Neutrophil (primary cell): ENCODE measurements around the gene TMEM52B.
"Not testable (repeated sequence)": the region's sequence is repeated elsewhere in the genome, so short reads cannot be mapped to it uniquely, and the experiment has no call there.

Source experiments
- H3K27ac ChIP-seq: fragments of 200-600 bp; sonication (generic); 2 replicates; pipeline ENCODE4 v1.5.1; 2016; ENCODE audit warnings: mild to moderate bottlenecking, moderate library complexity
- H3K27me3 ChIP-seq: fragments of 200-600 bp; sonication (generic); 2 replicates; pipeline ENCODE4 v1.6.0; 2016; ENCODE audit warnings: mild to moderate bottlenecking
- H3K36me3 ChIP-seq: fragments of 200-600 bp; sonication (generic); 2 replicates; pipeline ENCODE4 v1.5.1; 2017
- H3K4me1 ChIP-seq, 2 experiments: fragments of 200-600 bp in 1 of 2; sonication (generic) in 1 of 2; 1 replicate in 1 of 2; 2 replicates in 1 of 2; pipeline versions ENCODE4 v1.5.1 to v1.6.1; 2013 to 2016; ENCODE audit warnings: low read depth in 1 of 2, low read length in 1 of 2, mild to moderate bottlenecking in 1 of 2, moderate library complexity in 1 of 2; ENCODE audit not compliant: control insufficient read depth in 1 of 2, insufficient read depth in 1 of 2
- H3K4me3 ChIP-seq, 2 experiments: fragments of 200-600 bp in 1 of 2; sonication (generic) in 1 of 2; 1 replicate in 1 of 2; 2 replicates in 1 of 2; pipeline ENCODE4 v1.5.1; 2013 to 2016; ENCODE audit warnings: low read depth in 1 of 2, low read length in 1 of 2, mild to moderate bottlenecking in 1 of 2, moderate library complexity in 1 of 2
- H3K9me3 ChIP-seq: fragments of 200-600 bp; sonication (generic); 2 replicates; pipeline ENCODE4 v1.5.1; 2016
- CTCF ChIP-seq: fragments of 200-600 bp; sonication (generic); IDR thresholded peaks from 2 replicates; pipeline ENCODE4 v1.5.1; 2016; ENCODE audit warnings: antibody characterized with exemption

TMEM52B gene

GRCh38 chr12:10218021-10218420, 39.2 kb downstream of the TMEM52B start:
- Histone ChIP-seq H3K4me1 (peaks cover 20 to 21% of the 10 kb centered on the region in 2 experiments), H3K36me3 (peaks cover 71% of the 10 kb centered on the region), H3K27ac (no peak overlapping the region), H3K4me3 (no peak overlapping the region), H3K9me3 (no peaks in the 10 kb centered on the region), H3K27me3 (no peaks in the 10 kb centered on the region)
- no peak for TF ChIP-seq CTCF

GRCh38 chr12:10220398-10221077, 41.7 kb downstream of the TMEM52B start:
- H3K27me3 ChIP-seq, result no peaks in the 10 kb centered on the region
- no peak overlapping the region for H3K4me3 ChIP-seq
- peaks cover 0 to 1% of the 10 kb centered on the region in 2 experiments for H3K4me1 ChIP-seq
- peaks cover 85% of the 10 kb centered on the region for H3K36me3 ChIP-seq
- no peak for TF ChIP-seq CTCF
- peak overlapping the region; percentile 42 for H3K27ac ChIP-seq
- no peaks in the 10 kb centered on the region for H3K9me3 ChIP-seq

GRCh38 chr12:10221846-10222245, 43.0 kb downstream of the TMEM52B start:
- peak overlapping the region; percentile 18 for H3K27ac ChIP-seq
- no peaks in the 10 kb centered on the region for H3K4me1 ChIP-seq
- no peaks in the 10 kb centered on the region for H3K27me3 ChIP-seq
- no peak for TF ChIP-seq CTCF
- H3K4me3 ChIP-seq, result no peak overlapping the region
- H3K9me3 ChIP-seq, result no peaks in the 10 kb centered on the region
- H3K36me3 ChIP-seq, result peaks cover 80% of the 10 kb centered on the region

GRCh38 chr12:10223208-10223607, 44.4 kb downstream of the TMEM52B start:
- H3K4me3 ChIP-seq, result no peak overlapping the region
- peaks cover 69% of the 10 kb centered on the region for H3K36me3 ChIP-seq
- H3K27ac ChIP-seq, result peak overlapping the region; percentile 23
- H3K27me3 ChIP-seq, result no peaks in the 10 kb centered on the region
- no peak for TF ChIP-seq CTCF
- no peaks in the 10 kb centered on the region for H3K9me3 ChIP-seq
- H3K4me1 ChIP-seq, result no peaks in the 10 kb centered on the region

- H3K4me3 ChIP-seq, H3K9me3 ChIP-seq, H3K27me3 ChIP-seq, H3K27ac ChIP-seq, H3K4me1 ChIP-seq: not testable (repeated sequence)
- peaks cover 47% of the 10 kb centered on the region for H3K36me3 ChIP-seq
Measured at GRCh38 chr12:10225426-10225825, 46.6 kb downstream of the TMEM52B start.

GRCh38 chr12:10226086-10226485, 47.3 kb downstream of the TMEM52B start:
- Histone ChIP-seq H3K4me1 (no peaks in the 10 kb centered on the region), H3K27ac (no peak overlapping the region), H3K36me3 (peaks cover 40% of the 10 kb centered on the region), H3K27me3 (no peaks in the 10 kb centered on the region), H3K4me3 (no peak overlapping the region), H3K9me3 (no peaks in the 10 kb centered on the region)
- TF ChIP-seq CTCF, result no peak
